Left ventricle myocardium superior (tissue), 1 donor: ENCODE data around the gene CMTM5. TPM values are rescaled to one million over a fixed set of nuclear protein-coding genes. Genes with fewer than 3 reads are reported as not detected.
"Not testable (repeated sequence)": the region's sequence is repeated elsewhere in the genome, so short reads cannot be mapped to it uniquely, and the experiment has no call there.

Experiments used
- ATAC-seq: fragments of 200-7000 bp; cut with Tn5 transposase; one replicate; pipeline ENCODE4 v1.9.1; 2020; ENCODE audit warnings: mild to moderate bottlenecking, moderate library complexity
- DNase-seq: peaks from one replicate; pipeline ENCODE4 v3.0.0-alpha.2; 2020
- intact Hi-C: fragments of 100-400 bp; cut with micrococcal nuclease; formaldehyde crosslinking; loops from one replicate; pipeline ENCODE4 v1.11.0; 2022
- total RNA-seq: library from RNA; stranded (reverse); fragmentation: NEBNext Ultra II Directional; extraction: Animal tissue kit (Norgen Biotek cat#: 25700); gene quantifications from one replicate; pipeline ENCODE4 v1.2.1, GENCODE V29; 2021
- donor health status: DM: no; HTN: yes; CAD: no; lungs with severe emphysema.

CMTM5 gene
- total RNA-seq, 1 donor from 2014 or later, result not detected

DNA sequence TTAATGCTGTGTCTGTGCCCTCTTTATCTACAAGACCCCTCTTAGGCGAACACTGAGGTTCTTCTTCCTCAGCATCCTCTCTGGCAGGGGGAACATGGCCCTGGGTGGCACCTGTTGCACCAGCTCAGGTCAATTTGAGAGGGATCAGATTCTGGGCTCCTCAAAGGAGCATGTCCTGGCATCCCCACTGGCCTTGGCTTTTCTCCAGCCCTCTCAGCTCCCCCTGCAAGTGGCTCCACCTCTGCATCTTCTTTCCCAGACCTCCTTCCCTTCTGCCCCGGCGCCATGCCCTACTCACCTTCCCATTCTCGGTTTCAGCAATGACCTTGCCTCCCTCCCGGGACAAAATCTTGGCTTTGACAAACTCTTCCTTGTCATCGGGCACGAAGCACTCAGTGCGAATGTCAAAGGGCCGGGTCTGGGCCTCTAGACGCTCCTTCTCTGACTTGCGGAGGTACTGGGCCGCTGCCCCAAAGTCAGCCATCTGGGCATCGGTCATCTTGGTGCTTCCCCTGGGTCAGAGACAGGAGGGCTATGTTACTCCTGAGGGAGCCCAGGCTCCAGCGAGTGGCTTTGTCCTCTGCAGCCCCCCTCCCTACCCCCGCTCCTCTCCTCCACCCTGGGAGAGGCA, 30.0 kb downstream of the CMTM5 start:
- no peak for DNase-seq
- ATAC-seq, result no peak
- intact Hi-C loops, result no loop called here

DNA sequence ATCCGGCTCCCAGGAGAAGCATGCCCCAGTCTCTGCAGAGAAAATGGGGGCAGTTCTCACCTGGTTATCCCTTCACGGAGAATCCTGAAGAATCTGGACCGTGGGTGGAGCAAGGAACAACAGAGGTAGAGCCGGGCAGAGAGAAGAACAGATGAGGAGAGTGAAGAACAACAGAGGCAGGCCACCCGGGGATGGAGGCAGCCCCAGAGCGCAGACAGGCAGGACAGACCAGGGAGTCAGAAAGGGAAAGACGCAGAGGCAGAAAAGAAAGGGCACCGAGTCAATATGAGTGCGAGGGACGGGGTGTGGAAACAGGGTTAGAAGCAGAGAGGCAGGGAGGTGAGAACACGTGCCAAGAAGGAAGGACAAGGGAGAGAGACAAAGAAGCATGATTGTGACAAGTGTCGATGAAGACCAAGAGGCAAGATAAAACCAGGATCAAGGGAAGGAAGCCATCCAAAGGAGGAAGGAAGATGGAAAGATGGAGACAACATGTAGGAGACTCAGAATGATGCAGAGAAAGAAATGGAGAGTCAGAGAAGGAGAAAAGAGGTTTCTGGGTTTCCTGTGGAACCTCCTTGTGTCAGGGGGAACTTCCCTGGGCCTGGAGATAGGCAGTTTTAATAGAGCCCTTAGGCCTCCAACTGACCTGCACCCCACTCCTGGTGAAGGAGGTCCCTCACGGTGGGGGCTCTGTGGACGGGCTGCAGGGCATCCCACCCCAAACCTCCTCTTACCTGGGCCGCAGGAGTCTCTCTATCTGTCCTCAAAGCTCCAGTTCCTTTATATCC, 30.9 kb downstream of the CMTM5 start, which contains the start of gene MYH6:
Gene MYH6, minus strand, starts transcription at position 758 of the 791 bp plus-strand sequence. CDS start 1,050 bp downstream, outside the sequence.
- no peak for ATAC-seq
- DNase-seq, result no peak
- intact Hi-C loops, result no loop called here

DNA sequence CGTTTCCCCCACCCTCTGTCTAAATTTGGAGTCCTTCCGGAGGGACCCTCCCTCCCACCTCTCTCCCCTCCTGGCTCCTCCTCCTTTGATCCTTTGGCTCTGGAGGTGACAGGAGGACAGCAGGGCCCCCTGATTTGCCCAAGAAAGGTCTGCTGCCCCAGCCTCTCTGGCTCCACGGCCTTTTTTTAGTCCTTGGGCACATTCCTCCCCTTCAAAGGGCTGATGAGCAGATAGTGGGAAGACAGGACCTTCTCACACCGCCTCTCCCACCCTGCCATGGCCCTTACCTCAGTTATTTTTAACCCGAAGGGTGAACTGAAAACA, 31.4 kb downstream of the CMTM5 start:
- ATAC-seq (peak; percentile 9), DNase-seq (peak; percentile 64)

DNA sequence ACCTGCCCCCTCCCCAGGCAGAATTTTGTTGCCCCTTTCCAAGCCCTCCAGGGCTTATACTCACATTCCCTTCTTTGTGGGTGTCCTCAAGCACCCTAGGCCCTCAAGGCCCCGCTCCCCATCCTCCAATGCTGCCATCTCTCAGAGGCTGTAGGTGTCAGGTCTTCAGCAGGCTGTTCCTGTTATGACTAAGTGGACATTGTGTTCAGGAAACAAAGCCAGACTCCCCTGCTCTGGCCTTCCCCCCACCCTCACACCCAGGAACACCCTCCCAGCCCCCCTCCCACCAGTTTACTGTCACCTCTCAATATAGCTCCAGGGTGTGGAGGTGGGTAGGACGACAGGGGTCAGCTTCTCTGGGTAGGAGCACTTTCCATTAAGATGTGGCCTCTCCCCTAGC, 32.6 kb downstream of the CMTM5 start:
- DNase-seq (peak; percentile 73), ATAC-seq (peak; percentile 34)
- intact Hi-C loops, result no loop called here

More for the DNA sequence above, 31.4 kb downstream of the CMTM5 start:
- intact Hi-C loops, result no loop called here

DNA sequence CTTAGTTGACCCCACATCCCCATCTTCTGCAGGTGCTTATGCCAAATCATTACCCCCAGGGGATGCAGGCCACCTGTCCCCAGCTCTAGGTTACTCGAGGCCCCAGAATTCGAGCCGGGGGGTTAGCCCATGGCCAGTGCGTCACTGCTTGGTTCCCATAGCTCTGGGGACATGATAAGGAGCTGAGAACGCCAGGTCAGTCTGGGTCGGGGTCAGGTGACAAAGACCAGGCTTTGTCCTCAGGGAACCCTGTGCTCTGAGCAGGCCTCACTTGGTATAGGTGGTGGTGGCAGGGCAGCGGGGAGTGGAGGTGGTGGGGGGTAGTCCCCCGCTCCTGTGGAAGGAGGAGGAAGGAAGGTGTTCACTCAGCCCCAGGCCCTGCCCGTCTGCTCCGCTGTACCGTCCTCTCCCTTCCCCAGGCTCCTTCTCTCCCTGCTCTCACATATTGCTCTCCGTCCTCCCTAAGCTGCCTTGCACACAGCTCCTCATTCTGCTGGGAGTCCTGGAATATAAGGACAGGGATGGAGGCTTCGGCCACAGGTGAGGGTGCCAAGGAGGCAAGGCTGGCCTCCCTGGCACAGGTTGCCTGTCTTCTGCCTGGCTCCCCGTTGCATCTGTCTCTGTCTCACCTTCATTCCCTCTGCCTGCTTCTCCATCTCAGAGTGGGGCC, 33.3 kb downstream of the CMTM5 start:
- intact Hi-C loops, result no loop called here
- ATAC-seq (peak; percentile 40), DNase-seq (peak; percentile 85)

DNA sequence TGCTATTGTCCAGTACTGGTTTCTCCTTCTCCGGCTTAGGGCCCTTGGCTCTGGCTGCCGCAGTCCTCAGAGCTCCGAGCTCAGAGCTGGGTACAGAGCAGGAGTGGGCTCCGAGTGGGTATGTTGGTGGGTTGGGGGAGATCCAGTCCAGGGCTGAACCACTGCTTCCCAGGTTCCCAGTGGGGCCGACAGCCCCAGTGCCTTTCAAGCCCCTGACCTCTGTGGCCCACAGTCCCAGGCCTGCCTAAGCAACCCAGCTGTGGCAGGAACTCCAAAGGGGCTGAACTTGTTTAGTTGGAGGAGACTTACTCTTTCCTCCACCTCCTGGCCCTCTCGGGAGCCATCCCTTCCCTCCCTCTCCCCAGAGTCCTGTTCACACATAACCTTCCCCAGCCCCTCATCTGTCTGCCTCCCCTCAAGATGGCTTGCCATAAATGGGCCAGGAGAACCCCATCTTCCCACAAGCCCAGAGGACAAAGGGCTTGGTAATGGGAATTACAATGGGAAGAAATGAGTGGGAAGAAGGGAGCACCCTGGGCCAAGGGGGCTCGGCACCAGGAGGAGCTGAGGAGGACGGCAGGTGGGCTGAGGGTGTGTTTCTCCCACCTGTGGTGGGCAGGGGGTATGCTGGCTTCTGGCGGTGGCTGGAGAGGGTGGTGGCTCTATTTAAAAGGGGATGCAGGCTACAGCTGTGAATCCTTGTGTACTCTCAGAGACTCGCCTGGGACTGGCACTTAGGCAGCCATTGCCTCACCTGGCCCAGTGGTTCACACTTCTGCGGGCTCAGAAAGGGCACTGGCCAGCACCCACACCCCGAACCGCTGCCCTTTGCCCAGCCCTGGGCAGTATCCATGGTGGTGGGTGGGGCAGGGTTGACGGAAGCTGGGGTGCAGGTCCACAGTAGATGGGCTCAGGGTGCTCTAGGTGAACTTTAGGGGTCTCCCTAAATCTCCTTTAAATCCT, 35.0 kb downstream of the CMTM5 start:
- ATAC-seq (peak; percentile 1), DNase-seq (no peak)
- intact Hi-C loops, result no loop called here

DNA sequence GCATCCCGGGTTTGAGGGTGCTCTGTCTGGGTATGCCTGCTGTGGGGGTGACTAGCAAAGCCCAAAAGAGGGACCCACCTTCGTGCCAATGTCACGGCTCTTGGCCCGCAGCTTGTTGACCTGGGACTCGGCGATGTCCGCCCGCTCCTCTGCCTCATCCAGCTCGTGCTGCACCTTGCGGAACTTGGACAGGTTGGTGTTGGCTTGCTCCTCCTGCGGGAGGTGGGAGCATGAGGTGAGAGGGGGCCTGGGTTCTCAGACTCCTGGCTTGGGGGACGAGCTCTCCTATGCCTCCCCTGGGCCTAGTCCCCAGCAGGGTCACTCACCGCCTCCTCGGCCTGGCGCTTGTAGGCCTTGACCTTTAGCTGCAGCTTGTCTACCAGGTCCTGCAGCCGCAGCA, 36.8 kb downstream of the CMTM5 start:
- no peak for ATAC-seq
- intact Hi-C loops, result no loop called here
- no peak for DNase-seq

DNA sequence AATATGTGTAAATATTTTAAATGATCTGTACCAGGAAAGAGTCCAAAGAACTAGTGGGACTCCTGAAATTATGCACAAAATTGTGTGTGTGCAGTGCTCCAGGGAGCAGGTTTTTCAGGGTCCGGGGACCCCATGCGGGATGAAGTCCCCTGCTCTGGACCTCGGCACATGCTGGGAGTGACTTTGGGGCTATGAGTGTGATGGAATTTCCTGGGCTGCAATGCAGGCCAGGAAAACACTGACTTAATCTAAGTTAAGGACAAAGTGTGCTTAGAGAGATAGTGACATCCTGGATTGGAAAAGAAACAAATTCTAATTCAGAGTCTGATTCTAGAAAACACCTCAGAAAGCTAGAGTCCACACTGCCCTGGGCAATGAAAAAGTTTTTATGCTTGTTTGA, 37.4 kb downstream of the CMTM5 start:
- DNase-seq (no peak), ATAC-seq (no peak)
- intact Hi-C loops, result no loop called here

DNA sequence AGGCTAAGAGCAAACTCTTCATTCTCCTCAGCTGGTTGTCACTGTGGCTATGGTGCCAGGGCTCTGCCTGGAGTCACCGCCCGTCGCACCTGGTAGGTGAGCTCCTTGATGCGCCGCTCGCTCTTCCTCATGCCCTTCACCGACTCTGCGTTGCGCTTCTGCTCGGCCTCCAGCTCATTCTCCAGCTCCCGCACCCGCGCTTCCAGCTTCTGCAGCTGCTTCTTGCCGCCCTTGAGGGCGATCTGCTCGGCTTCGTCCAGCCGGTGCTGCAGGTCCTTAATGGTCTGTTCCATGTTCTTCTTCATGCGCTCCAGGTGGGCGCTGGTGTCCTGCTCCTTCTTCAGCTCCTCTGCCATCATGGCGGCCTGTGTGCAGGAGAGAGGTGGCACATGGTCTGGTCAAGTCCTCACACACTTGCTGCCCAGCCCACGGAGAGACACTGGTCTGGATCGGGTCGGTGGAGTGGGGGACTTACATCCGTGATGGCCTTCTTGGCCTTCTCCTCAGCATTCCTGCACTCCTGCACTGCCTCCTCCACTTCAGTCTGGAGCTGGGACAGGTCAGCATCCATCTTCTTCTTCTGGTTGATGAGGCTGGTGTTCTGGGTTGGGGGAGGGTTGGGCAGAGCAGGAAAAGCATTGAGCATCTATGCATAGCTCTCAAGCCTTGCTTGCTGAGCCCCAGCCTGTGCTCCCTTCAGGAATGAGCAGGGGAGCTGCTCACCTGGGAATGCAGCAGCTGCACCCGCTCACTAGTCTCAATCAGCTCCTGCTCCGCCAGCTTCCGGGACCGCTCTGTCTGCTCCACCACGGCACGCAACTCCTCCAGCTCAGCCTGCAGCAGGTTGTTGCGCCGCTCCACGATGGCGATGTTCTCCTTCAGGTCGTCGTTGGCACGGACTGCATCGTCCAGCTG, 38.3 kb downstream of the CMTM5 start:
- ATAC-seq, result no peak
- no peak for DNase-seq
- intact Hi-C loops, result no loop called here

DNA sequence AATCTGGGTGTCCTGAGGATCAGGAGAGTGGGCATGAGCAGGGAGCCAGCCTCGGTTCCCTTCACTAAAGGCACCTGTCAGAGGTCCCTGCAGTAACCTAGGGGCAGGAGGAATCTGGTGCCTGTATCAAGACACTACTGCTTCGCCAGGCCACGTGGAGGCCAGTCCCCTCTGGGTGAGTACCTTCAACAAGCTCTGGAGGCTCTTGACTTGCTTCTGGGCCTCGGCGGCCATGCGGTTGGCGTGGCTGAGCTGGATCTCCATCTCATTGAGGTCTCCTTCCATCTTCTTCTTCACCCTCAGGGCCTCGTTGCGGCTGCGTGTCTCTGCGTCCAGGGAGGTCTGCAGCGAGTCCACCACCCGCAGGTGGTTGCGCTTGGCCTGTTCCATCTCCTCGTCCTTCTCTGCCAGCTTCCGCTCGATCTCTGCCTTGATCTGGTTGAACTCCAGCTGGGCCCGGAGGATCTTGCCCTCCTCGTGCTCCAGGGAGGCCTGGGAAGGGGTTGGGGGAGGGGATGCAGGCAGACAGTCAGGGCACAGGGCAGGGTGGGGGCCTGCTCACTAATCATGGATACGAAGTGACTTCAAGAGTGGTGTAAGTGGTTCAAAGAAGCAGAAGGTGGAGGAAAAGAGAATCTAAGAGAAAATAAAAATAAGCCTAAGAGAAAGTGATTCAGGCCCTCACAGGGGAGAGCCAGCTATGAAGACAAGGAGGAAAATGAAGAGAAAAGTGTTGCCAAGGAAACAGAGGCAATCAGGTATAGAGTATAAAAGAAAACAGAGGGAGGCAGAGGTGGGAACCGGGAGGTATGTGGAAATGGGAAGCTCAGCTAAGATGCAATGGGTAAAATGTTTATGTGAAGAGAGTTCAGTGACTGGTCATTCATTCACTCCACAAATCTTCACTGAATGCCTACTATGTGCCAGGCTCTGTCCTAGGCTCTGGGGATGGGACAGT, 39.3 kb downstream of the CMTM5 start:
- no peak for DNase-seq

DNA sequence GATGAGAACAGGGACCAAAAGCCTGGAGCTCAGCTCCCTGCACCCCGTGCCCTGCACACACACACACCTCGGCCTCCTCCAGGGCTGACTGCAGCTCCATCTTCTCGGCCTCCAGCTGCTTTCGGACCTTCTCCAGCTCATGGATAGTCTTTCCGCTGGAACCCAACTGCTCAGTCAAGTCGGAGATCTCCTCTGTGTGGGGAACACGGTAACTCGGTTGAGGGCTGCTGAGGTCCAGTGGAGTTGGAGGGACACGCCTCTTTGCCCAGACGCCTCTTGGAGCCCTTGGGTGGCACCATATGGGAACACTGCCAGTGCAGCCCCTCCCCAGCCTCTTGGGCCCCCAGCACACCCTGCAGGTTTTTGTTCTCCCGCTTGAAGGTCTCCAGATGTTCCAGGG, 40.0 kb downstream of the CMTM5 start:
- no peak for DNase-seq
- peak; percentile 1 for ATAC-seq
- intact Hi-C loops, result no loop called here

More for the DNA sequence above, 39.3 kb downstream of the CMTM5 start:
- no peak for ATAC-seq
- intact Hi-C loops, result no loop called here

DNA sequence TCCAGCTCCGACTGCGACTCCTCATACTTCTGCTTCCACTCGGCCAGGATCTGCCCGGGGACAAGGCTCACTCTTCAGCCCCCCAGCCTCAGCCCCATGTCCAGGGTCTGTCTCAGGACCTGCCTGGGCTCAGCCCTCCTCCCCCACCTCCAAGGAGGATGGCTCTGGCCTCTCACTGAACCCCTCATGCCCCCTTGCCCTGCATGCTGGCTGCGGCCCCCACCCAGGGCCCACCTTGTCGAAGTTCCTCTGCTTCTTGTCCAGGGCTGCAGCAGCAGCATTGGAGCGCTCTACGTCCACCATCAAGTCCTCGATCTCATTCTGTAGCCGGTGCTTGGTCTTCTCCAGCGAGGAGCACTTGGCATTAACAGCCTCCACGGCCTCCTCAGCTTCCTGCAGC, 40.4 kb downstream of the CMTM5 start:
- intact Hi-C loops, DNase-seq: not testable (repeated sequence)
- ATAC-seq, result peak; percentile 2

DNA sequence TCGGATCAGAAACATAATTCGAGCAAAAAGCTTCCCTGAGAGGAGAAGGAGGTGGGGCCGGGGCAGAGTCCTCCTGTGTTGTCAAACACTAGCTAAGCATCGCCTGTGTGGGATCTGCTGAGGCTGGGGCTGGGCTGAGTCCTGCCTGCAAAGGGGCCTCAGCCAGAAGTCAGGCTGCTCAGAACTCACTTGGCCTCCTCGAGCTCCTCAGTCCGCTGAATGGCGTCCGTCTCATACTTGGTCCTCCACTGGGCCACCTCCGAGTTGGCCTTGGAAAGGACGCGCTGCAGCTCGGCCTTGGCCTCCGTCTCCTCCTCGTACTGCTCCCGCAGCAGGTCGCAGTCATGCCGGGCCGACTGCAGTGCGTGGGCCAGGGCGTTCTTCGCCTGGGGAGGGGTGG, 41.2 kb downstream of the CMTM5 start:
- intact Hi-C loops, result no loop called here
- ATAC-seq (peak; percentile 0), DNase-seq (no peak)

DNA sequence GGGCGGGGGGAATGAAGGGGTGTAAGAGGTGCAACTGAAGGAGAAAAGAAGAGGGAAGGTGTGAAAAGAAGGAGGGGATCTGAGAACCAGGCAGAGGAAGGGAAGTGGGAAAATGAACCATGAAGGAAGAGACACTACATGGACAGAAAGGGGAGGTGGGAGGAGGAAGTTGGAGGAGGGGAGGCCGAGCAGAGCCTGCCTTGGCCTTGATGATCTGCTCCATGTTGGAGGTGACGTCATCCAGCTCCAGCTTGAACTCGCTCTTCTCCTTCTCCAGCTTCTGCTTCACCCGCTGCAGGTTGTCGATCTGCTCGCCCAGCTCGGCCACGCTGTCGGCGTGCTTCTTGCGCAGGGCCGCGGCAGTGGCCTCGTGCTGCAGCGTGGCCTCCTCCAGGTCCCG, 42.8 kb downstream of the CMTM5 start:
- DNase-seq, ATAC-seq, intact Hi-C loops: not testable (repeated sequence)

DNA sequence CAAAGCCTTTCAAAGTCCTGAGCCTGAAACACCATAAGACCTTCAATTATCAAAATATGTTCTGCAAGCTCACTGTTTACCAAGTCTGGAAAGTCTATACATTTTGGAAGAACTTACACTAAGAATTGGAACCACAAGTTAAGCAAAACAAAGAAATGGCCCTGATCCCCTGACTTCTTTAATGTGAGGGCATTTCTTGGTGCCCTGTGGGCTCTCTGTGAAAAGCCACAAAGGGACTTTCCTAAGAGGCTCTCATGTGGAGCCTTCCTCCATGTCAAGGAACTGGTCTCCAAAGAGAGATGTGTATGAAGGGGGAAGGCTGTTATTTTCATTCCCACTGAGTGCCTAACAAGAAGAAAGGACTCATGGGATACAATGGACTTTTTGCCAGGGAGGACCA, 44.7 kb downstream of the CMTM5 start:
- intact Hi-C loops, result no loop called here
- no peak for ATAC-seq
- DNase-seq, result no peak

DNA sequence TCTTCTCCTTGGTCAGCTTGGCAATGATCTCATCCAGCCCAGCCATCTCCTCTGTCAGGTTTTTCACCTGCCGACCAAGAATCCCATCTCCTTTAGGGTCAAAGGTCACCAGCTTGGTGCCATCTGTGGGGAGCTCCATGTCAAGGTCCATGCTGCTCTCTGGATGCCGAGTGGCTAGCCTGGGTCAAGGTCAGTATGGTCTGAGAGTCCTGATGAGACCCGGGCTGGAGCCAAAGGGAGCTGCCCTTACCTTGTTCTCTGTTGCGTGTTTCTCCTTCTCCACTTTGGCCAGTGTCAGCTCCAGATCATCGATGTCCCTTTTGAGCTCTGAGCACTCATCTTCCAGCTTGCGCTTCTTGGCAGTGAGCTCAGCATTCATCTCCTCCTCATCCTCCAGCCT, 46.8 kb downstream of the CMTM5 start:
- ATAC-seq (peak; percentile 3), DNase-seq (no peak)
- intact Hi-C loops, result no loop called here

DNA sequence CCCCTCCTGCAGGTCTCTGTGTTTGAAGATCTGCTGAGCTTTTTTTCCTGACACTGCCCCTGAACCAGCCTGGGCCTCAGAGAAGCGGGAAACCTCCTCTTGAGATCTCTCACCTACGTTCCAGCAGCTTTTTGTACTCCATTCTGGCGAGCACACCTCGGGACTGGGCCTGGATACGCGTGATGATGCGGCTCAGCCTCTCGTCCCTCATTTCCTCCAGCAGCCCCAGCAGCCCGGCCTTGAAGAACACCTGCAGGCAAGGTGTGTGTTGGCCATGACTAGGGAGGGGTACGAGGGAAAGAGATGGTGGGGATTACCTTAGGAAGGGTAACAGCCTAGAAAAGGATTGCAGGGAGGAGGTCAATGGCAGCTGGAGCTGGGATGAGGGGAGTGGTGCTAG, 48.3 kb downstream of the CMTM5 start:
- intact Hi-C loops, result no loop called here

More for the DNA sequence above, 48.3 kb downstream of the CMTM5 start:
- ATAC-seq, result no peak
- peak; percentile 25 for DNase-seq
